Measurements from ENCODE around the gene RTL5. TPM values are rescaled to one million over a fixed set of nuclear protein-coding genes. Genes with fewer than 3 reads are reported as not detected.

The RTL5 gene
- polyA plus RNA-seq, 1 donor: 10.9 TPM

- no peak for DNase-seq (ENCODE audit: low read depth)
Observed at GRCh38 chrX:72130156-72130761, 1.5 kb downstream of the RTL5 start.

- no peak for DNase-seq (ENCODE audit: low read depth)
Observed at GRCh38 chrX:72129661-72130060, 2.1 kb downstream of the RTL5 start.

DNA sequence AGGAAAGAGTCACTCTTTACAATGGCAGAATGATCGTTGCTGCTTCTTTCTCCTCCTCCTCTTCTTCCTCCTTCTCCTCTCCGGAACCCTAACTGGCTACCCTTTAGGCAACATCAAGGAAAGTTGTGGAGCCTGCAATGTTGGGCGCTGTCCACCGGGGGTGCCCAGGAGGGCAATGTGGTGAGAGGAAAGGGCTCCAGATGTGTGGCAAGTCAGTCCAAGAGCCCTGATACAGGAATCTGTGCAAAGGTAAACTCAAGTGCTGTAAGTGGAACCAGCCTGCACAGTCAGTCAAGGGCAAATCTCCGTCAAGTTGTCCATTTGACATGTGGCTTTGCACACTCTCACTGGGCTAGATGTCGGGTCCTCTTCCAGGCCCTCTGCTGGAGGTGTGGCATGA is 2.8 kb downstream of the RTL5 start:
- DNase-seq (ENCODE audit: low read depth): no peak

- DNase-seq (ENCODE audit: low read depth): no peak
Observed at GRCh38 chrX:72128183-72128834, 3.4 kb downstream of the RTL5 start.

- no peak for DNase-seq (ENCODE audit: low read depth)
Observed at GRCh38 chrX:72127332-72127731, 4.4 kb downstream of the RTL5 start.

- peak; percentile 72 for DNase-seq (ENCODE audit: low read depth)
Observed at GRCh38 chrX:72126539-72127140, 5.1 kb downstream of the RTL5 start.

DNA sequence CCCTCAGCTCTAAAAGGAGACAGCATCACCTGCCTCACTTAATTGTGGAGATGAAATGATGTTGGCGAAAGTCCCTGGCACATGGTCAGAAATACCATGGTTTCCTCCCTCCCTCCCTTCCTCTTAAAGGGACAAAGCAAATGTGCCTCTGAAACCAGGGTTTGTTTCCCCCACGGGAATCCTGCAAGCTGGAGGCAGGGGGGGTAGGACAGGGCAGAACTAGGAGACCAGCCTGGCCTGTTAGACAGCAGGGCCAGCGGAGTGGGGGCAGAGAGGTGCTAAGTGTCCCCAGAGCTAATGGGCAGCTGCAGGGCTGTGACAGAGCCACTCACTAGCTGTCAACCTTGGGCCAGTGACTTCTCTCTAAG is 5.7 kb downstream of the RTL5 start:
- no peak for DNase-seq (ENCODE audit: low read depth)

GRCh38 chrX:72125331-72126047 is 6.2 kb downstream of the RTL5 start:
- DNase-seq (ENCODE audit: low read depth): no peak

DNA sequence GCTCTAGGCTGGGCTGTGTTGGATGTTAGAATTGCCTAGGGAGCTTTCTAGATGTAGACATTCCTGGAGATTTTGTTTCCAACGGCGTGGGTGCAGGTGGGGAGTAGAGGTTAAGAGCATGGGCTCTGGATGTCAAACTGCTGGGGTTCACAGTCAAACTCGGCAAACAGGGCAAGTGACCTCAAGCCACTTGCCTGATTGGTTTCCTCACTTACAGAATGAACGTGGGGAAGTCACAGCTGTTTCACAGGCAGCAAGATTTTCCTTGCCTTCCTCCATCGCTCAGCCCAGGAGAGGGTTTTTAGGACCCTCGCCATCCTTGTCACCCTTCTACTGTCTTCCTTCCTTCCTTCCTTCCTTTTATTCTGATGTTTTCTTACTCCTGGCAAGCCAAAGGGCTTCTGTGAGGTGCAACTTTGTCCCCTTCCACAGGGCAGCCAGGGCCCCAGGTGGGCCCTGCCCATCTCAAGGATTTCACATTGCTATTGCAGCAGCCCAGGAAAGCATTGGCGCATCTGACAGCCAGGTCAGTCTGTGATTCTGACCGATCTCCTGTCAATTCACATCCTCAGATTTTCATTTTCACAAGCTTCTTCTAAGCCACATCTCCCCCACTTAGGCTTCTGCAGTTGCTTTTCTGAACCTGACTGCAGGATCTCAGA is 7.0 kb downstream of the RTL5 start:
- no peak for DNase-seq (ENCODE audit: low read depth)

DNA sequence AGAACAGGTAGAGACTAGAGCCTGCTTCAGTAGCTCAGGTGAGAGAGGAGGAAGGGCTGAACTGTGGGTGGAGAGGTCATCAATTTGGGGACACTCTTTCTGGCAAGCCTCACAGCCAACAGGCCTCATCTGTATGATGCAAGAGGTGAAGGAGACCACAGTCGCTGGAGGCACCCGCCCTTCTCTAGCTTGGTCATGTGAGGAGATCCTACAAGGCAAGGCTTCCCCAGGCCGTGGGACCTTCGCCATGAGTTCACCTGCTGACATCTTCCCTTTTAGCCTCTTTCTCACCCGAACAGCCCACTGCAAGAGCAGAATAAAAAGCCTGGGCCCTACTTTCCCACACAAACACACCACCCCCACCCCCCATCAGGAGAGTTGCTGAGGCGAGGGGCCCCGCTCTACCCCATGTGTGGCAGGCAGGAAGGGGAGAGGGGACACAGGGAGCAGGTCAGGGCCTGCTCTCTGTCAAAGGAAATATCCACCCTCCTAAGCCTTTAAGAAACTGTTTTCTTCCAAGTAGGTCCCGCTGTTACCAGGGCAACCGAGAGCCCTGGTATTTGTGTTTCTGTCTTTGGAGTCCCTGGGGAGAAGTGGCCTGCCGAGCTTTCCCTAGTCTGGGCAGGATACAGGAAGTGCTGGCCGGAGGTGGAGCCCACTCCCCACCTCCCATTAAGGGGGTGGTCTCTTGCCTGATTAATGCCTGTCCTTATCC is 8.1 kb downstream of the RTL5 start:
- DNase-seq (ENCODE audit: low read depth): no peak

GRCh38 chrX:72122621-72123337 is 8.9 kb downstream of the RTL5 start:
- DNase-seq (ENCODE audit: low read depth): no peak

GRCh38 chrX:72121383-72121782 is 10.3 kb downstream of the RTL5 start:
- DNase-seq (ENCODE audit: low read depth): no peak

GRCh38 chrX:72120837-72121236 is 10.9 kb downstream of the RTL5 start:
- no peak for DNase-seq (ENCODE audit: low read depth)

DNA sequence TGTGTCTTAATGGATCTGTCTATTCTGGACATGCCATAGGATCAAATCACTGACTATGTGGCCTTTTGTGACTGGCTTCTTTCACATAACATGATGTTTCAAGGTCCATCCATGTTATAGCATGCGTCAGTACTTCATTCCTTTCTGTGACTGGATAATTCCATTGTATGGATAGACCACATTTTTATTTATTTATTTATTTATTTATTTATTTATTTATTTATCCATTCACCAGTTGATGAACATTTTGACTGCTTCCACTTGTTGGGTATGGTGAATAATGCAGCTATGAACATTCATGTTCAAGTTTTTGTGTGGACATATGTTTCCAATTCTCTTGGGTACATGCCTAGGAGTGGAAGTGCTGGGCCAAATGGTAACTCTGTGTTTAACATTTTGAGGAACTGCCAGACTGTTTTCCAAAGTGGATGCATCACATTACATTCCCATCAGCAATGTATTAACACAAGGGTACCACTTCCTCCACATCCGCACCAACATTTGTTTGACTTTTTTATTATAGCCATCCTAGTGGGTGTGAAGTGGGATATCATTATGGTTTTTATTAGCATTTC is 14.0 kb downstream of the RTL5 start:
- no peak for DNase-seq (ENCODE audit: low read depth)

- no peak for DNase-seq (ENCODE audit: low read depth)
Observed at GRCh38 chrX:72115380-72115779, 16.3 kb downstream of the RTL5 start.

- DNase-seq (ENCODE audit: low read depth): no peak
Observed at GRCh38 chrX:72114807-72115206, 16.9 kb downstream of the RTL5 start.

GRCh38 chrX:72114306-72114705 is 17.4 kb downstream of the RTL5 start:
- DNase-seq (ENCODE audit: low read depth): no peak

GRCh38 chrX:72113461-72113860 is 18.3 kb downstream of the RTL5 start:
- no peak for DNase-seq (ENCODE audit: low read depth)

DNA sequence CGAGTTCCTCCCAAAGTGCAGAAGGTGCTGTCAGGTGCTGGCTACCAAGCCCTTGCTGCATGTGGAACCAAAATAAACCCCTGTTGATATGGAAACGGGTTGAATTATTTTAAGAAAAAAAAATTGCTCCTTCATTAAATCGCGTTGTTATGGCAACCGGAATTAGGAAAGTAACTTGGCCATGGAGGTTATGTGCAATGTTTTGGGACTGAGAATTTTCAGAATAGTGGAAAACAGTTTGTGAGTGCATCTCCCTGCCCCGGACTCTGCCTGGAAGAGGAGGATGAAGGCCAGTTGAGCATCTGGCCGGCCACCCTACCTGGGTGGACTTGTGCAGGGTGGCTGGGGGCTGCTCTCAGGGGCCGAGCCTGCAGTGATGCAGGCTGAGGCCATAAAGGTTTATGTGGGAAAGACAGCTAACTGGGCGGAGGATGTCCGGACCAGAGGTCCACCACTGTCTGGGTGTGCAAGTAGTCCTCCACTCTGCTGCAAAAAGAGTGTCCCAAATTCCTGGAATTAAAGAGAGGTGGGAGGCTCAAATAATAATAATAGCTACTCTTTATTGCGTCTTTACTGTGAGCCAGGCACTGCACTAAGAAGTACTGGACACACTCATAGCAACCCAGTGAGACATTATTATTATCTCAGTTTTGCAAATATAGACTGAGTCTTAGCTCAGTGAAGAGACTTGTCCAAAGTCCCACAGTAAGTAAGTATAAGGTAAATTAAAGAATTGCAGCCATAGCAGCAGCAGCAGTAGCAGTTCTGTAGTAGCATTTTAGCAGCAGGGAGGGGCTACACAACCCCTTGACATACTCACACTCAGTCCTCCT is 20.6 kb downstream of the RTL5 start:
- no peak for DNase-seq (ENCODE audit: low read depth)

All from forelimb muscle (tissue), 1 donor.